Ovary (tissue), 9 donors: ENCODE measurements around the gene ACTN1. TPM values are rescaled to one million over a fixed set of nuclear protein-coding genes. Genes with fewer than 3 reads are reported as not detected.

Source experiments
- DNase-seq, 5 donors: peaks; one replicate each; pipeline ENCODE4 v3.0.0-alpha.2; 2019 to 2020
- H3K27ac ChIP-seq, 2 donors: fragments of 200-600 bp; one replicate each; pipeline versions ENCODE4 v1.5.1 to v1.8.0; 2019 to 2022
- H3K27me3 ChIP-seq: fragments of 200-600 bp; one replicate; pipeline ENCODE4 v1.8.0; 2022
- H3K36me3 ChIP-seq: fragments of 200-600 bp; sonication (generic); one replicate; pipeline ENCODE4 v1.5.1; 2019
- H3K4me1 ChIP-seq: one replicate; pipeline ENCODE4 v1.8.1; 2013; ENCODE audit warnings: mild to moderate bottlenecking, moderate library complexity; ENCODE audit not compliant: insufficient read depth
- H3K4me3 ChIP-seq: fragments of 200-600 bp; sonication (generic); one replicate; pipeline ENCODE4 v1.5.1; 2017
- H3K9me3 ChIP-seq, 2 donors: fragments of 200-600 bp in 1 of 2; sonication (generic) in 1 of 2; one replicate each; pipeline versions ENCODE4 v1.5.1 to v1.8.1; 2013 to 2019; ENCODE audit warnings: mild to moderate bottlenecking in 1 of 2, moderate library complexity in 1 of 2
- EP300 ChIP-seq: sonication (generic); formaldehyde crosslinking; IDR thresholded peaks from one replicate; pipeline ENCODE4 v1.6.1; 2017; ENCODE audit warnings: antibody characterized with exemption
- POLR2A ChIP-seq: fragments of 450-650 bp; IDR thresholded peaks from one replicate; pipeline ENCODE4 v1.6.1; 2017; ENCODE audit warnings: antibody characterized with exemption, mild to moderate bottlenecking, moderate library complexity
- WGBS, 3 donors: extraction: QIAGEN DNeasy Blood & Tissue Kit in 1 of 3; methylation state at CpG; one replicate each; pipeline versions ENCODE4 v1.1.5 to v1.1.7; 2013 to 2017; 5-methylcytosine and 5-hydroxymethylcytosine counted together
- intact Hi-C, 4 donors: fragments of 100-400 bp; cut with DNase I; formaldehyde crosslinking; loops; one replicate each; pipeline versions ENCODE4 v1.11.0 to v1.15.1; 2022 to 2023
- polyA plus RNA-seq, 2 donors: library from polyadenylated mRNA; stranded (reverse); fragments of 200-250 nt in 1 of 2; fragments of 350-450 nt in 1 of 2; fragmentation: Illumina TruSeq in 1 of 2; extraction: RNeasy Lipid Tissue Mini Kit (QIAGEN cat#74804) in 1 of 2; gene quantifications; one replicate each; pipeline ENCODE4 v1.2.3, GENCODE V29; 2013 to 2014
- total RNA-seq, 7 donors: library from RNA; depleted of rRNA in 2 of 7; stranded (reverse); fragments of >200 nt in 2 of 7; fragmentation: NEBNext Ultra II Directional in 3 of 7; extraction: Animal tissue kit (Norgen Biotek cat#: 25700) in 3 of 7; gene quantifications; one replicate each; pipeline versions ENCODE4 v1.1.0 to v1.2.4, GENCODE V29; 2016 to 2023
- TF ChIP-seq, protein P1 (sequence below), 3 donors: fragments of 450-650 bp in 2 of 3; fragments of 200-600 bp in 1 of 3; IDR thresholded peaks; one replicate each; pipeline versions ENCODE4 v1.5.1 to v1.8.0; 2016 to 2022; ENCODE audit warnings: antibody characterized with exemption in 3 of 3, mild to moderate bottlenecking in 1 of 3
- donor health status: DM: no; HTN: no; CAD: no; lungs with moderate emphysema.
- donor health status: DM: no; HTN: no; CAD: no.
- donor health status: Bipolar disorder and iron deficiency.
- donor health status: DM: yes; HTN: yes; CAD: no.
- donor health status: DM: no; HTN: no; CAD: no.
- donor health status: DM: yes; HTN: yes; CAD: no.

The ACTN1 gene
- total and polyA plus RNA-seq, 9 donors = 39.0 to 203 (median 138) TPM

- H3K4me1 ChIP-seq = no peaks in the 10 kb centered on the region
- WGBS, 3 donors = 61 to 66% (median 62%) methylated on average over 4 of the region's 4 CpGs
- H3K27ac ChIP-seq = no peak overlapping the region
- TF ChIP-seq POLR2A = no peak
- TF ChIP-seq, protein P1, sequence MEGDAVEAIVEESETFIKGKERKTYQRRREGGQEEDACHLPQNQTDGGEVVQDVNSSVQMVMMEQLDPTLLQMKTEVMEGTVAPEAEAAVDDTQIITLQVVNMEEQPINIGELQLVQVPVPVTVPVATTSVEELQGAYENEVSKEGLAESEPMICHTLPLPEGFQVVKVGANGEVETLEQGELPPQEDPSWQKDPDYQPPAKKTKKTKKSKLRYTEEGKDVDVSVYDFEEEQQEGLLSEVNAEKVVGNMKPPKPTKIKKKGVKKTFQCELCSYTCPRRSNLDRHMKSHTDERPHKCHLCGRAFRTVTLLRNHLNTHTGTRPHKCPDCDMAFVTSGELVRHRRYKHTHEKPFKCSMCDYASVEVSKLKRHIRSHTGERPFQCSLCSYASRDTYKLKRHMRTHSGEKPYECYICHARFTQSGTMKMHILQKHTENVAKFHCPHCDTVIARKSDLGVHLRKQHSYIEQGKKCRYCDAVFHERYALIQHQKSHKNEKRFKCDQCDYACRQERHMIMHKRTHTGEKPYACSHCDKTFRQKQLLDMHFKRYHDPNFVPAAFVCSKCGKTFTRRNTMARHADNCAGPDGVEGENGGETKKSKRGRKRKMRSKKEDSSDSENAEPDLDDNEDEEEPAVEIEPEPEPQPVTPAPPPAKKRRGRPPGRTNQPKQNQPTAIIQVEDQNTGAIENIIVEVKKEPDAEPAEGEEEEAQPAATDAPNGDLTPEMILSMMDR (IDR thresholded peaks at IDR 0.05) = no peak
- TF ChIP-seq EP300 = no peak
- H3K36me3 ChIP-seq = no peaks in the 10 kb centered on the region
- no peaks in the 10 kb centered on the region for H3K27me3 ChIP-seq
- intact Hi-C loops = no loop called here
- no peak for DNase-seq
- H3K4me3 ChIP-seq = no peak overlapping the region
- no peaks in the 10 kb centered on the region for H3K9me3 ChIP-seq
Observed at GRCh38 chr14:68886109-68886434, 93.0 kb downstream of the ACTN1 start.

DNA sequence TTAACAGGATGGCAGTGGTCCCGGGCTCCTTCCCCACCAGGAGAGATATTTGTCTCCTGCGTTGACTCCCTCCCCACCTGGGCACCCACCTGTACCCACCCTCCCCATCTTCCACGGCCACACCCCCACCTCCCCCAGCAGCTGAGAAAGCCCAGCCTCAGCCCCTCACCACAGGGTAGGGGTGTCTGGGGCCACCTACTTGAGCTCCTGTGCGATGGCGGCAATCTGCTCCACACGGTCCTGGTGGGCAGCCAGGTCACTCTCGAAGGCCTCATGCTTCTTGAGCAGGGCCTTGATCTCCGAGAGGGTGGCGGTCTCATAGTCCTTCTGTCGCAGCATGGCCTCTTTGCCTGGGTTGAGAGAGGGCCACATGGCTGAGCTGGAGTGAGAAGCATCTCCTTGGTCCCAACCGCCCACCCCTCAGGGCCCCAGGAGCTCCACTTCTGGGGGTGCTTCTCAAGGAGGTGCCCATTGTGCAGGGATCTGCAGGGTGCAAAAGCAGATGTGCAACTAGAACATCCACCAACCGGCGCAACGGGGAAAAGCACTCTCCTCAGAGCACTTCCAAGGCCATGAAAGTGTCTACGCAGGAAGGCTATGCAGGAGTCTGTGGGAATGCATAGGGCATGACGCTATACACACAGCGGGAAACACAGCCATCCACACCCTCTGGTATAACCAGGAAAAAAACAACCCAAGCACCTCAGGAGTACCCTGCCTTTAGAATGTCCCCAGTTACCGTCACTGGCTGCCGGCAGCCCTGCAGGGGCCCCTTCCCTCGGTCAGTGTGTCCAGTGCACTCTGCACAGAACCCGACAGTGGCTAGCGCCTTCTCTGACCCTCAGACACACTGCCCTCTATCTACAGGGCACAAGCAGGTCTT is 93.6 kb downstream of the ACTN1 start:
- no peak for TF ChIP-seq POLR2A
- TF ChIP-seq, protein P1 (IDR thresholded peaks at IDR 0.05) = no peak
- TF ChIP-seq EP300 = no peak
- no peaks in the 10 kb centered on the region for H3K4me1 ChIP-seq
- H3K27me3 ChIP-seq = no peaks in the 10 kb centered on the region
- intact Hi-C loops = no loop called here
- H3K4me3 ChIP-seq = no peak overlapping the region
- WGBS, 3 donors = 93 to 95% (median 95%) methylated on average over 21 to 22 of the region's 22 CpGs
- no peaks in the 10 kb centered on the region for H3K36me3 ChIP-seq
- H3K9me3 ChIP-seq = no peaks in the 10 kb centered on the region
- H3K27ac ChIP-seq = no peak overlapping the region
- no peak for DNase-seq

GRCh38 chr14:68884031-68885030 is 94.8 kb downstream of the ACTN1 start:
- TF ChIP-seq, protein P1 (IDR thresholded peaks at IDR 0.05) = no peak
- TF ChIP-seq POLR2A (no peak), EP300 (no peak)
- H3K36me3 ChIP-seq = no peaks in the 10 kb centered on the region
- no peak overlapping the region for H3K27ac ChIP-seq
- intact Hi-C loops = no loop called here
- no peaks in the 10 kb centered on the region for H3K27me3 ChIP-seq
- H3K9me3 ChIP-seq = no peaks in the 10 kb centered on the region
- 78 to 84% (median 78%) methylated on average over 10 of the region's 10 CpGs for WGBS, 3 donors
- no peaks in the 10 kb centered on the region for H3K4me1 ChIP-seq
- peak in 2 of 5 donors; percentile 36 to 65 for DNase-seq
- H3K4me3 ChIP-seq = no peak overlapping the region

DNA sequence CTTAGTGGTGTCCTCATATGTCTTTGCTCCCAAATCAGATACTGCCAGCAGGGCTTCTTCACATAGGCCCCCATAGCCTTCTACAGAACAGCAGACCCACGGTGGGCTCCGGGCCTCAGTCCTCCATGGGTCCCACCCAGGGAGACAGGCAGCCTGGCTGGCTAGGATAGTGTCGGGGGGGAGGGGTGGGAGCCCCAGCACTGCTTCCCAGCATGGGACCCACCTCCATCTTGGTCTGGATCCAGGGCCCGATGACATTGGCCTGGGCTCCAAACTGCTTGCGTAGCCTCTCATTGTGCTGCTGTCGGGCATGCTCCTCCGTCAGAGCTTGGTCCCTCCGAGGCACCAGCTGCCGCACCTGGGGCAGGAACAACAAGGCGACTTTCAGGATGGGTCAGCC is 96.9 kb downstream of the ACTN1 start:
- 93 to 95% (median 93%) methylated on average over 10 of the region's 10 CpGs for WGBS, 3 donors
- H3K27ac ChIP-seq = no peak overlapping the region
- no peak for DNase-seq

More for the DNA sequence above, 96.9 kb downstream of the ACTN1 start:
- Histone ChIP-seq H3K36me3 (no peaks in the 10 kb centered on the region), H3K9me3 (no peaks in the 10 kb centered on the region), H3K27me3 (no peaks in the 10 kb centered on the region), H3K4me1 (no peaks in the 10 kb centered on the region), H3K4me3 (no peak overlapping the region)
- TF ChIP-seq, protein P1 (IDR thresholded peaks at IDR 0.05) = no peak
- no peak for TF ChIP-seq POLR2A
- no peak for TF ChIP-seq EP300
- intact Hi-C loops = no loop called here
